Liver (tissue), 9 donors: ENCODE results near the gene TLR9. TPM values are rescaled to one million over a fixed set of nuclear protein-coding genes. Genes with fewer than 3 reads are reported as not detected.

Source experiments
- DNase-seq: peaks from one replicate; pipeline ENCODE4 v3.0.0-alpha.2; 2017; ENCODE audit warnings: low spot score
- H3K27ac ChIP-seq, 2 donors: one replicate each; pipeline ENCODE4 v1.7.0; 2013; ENCODE audit warnings: inconsistent platforms in 2 of 2, low read length in 2 of 2, control low read depth in 1 of 2, low read depth in 1 of 2, mild to moderate bottlenecking in 1 of 2
- H3K27me3 ChIP-seq, 4 donors: one replicate each; pipeline versions ENCODE4 v1.6.1 to v1.7.0; 2013; ENCODE audit warnings: low read length in 3 of 4, inconsistent platforms in 1 of 4, mild to moderate bottlenecking in 1 of 4, moderate library complexity in 1 of 4; ENCODE audit not compliant: control insufficient read depth in 4 of 4, insufficient read depth in 4 of 4
- H3K36me3 ChIP-seq, 4 donors: one replicate each; pipeline versions ENCODE4 v1.6.1 to v1.7.0; 2013; ENCODE audit warnings: low read length in 3 of 4, mild to moderate bottlenecking in 3 of 4, low read depth in 1 of 4, moderate library complexity in 1 of 4; ENCODE audit not compliant: control insufficient read depth in 4 of 4, insufficient read depth in 3 of 4
- H3K4me1 ChIP-seq, 4 donors: one replicate each; pipeline versions ENCODE4 v1.6.1 to v1.7.0; 2013; ENCODE audit warnings: low read length in 3 of 4, mild to moderate bottlenecking in 3 of 4, moderate library complexity in 1 of 4; ENCODE audit not compliant: control insufficient read depth in 4 of 4, insufficient read depth in 4 of 4
- H3K4me3 ChIP-seq, 3 donors: one replicate each; pipeline versions ENCODE4 v1.6.1 to v1.7.0; 2013; ENCODE audit warnings: low read length in 3 of 3, control low read depth in 1 of 3, low read depth in 1 of 3, mild to moderate bottlenecking in 1 of 3
- H3K9ac ChIP-seq, 2 donors: one replicate each; pipeline ENCODE4 v1.7.0; 2013; ENCODE audit warnings: low read length in 2 of 2, mild to moderate bottlenecking in 2 of 2, moderate library complexity in 2 of 2, control low read depth in 1 of 2, low read depth in 1 of 2
- H3K9me3 ChIP-seq, 4 donors: one replicate each; pipeline versions ENCODE4 v1.6.1 to v1.7.0; 2013; ENCODE audit warnings: low read length in 3 of 4; ENCODE audit not compliant: control insufficient read depth in 4 of 4
- EGR1 ChIP-seq, 2 donors: IDR thresholded peaks; 2 replicates each; pipeline ENCODE4 v1.6.1; 2016 to 2018; ENCODE audit warnings: antibody characterized with exemption in 2 of 2, low read depth in 2 of 2
- FOXA1 ChIP-seq: IDR thresholded peaks from 2 replicates; pipeline ENCODE4 v1.6.1; 2016; ENCODE audit warnings: antibody characterized with exemption
- FOXA2 ChIP-seq: IDR thresholded peaks from 2 replicates; pipeline ENCODE4 v1.6.1; 2016; ENCODE audit warnings: antibody characterized with exemption
- GABPA ChIP-seq, 2 donors: IDR thresholded peaks in 1 of 2; conservative IDR thresholded peaks in 1 of 2; 2 replicates each; pipeline ENCODE4 v1.6.1; 2016; ENCODE audit warnings: antibody characterized with exemption in 2 of 2, mild to moderate bottlenecking in 1 of 2, moderate library complexity in 1 of 2
- HNF4A ChIP-seq, 2 donors: conservative IDR thresholded peaks; 2 replicates each; pipeline ENCODE4 v1.6.1; 2016; ENCODE audit warnings: antibody characterized with exemption in 2 of 2, mild to moderate bottlenecking in 2 of 2
- HNF4G ChIP-seq: IDR thresholded peaks from 2 replicates; pipeline ENCODE4 v1.6.1; 2016; ENCODE audit warnings: antibody characterized with exemption
- JUND ChIP-seq, 2 donors: IDR thresholded peaks; 2 replicates each; pipeline ENCODE4 v1.6.1; 2016; ENCODE audit warnings: antibody characterized with exemption in 2 of 2
- NR2F2 ChIP-seq: IDR thresholded peaks from 2 replicates; pipeline ENCODE4 v1.6.1; 2016; ENCODE audit warnings: antibody characterized with exemption
- RAD21 ChIP-seq, 2 donors: IDR thresholded peaks; 2 replicates each; pipeline ENCODE4 v1.6.1; 2016; ENCODE audit warnings: antibody characterized with exemption in 2 of 2, mild to moderate bottlenecking in 2 of 2
- RXRA ChIP-seq, 2 donors: IDR thresholded peaks; 2 replicates each; pipeline ENCODE4 v1.6.1; 2017 to 2018; ENCODE audit warnings: antibody characterized with exemption in 2 of 2, mild to moderate bottlenecking in 1 of 2
- SP1 ChIP-seq: IDR thresholded peaks from 2 replicates; pipeline ENCODE4 v1.6.1; 2018; ENCODE audit warnings: antibody characterized with exemption, mild to moderate bottlenecking
- TAF1 ChIP-seq: conservative IDR thresholded peaks from 2 replicates; pipeline ENCODE4 v1.6.1; 2016; ENCODE audit warnings: antibody characterized with exemption, mild to moderate bottlenecking
- YY1 ChIP-seq: IDR thresholded peaks from 2 replicates; pipeline ENCODE4 v1.6.1; 2016; ENCODE audit warnings: antibody characterized with exemption, mild to moderate bottlenecking
- WGBS: extraction: QIAGEN DNeasy Blood & Tissue Kit; methylation state at CpG from one replicate; pipeline ENCODE4 v1.1.7; 2013; 5-methylcytosine and 5-hydroxymethylcytosine counted together
- polyA plus RNA-seq, 2 donors: library from polyadenylated mRNA; stranded (reverse) in 1 of 2; unstranded in 1 of 2; fragments of 200-250 nt in 1 of 2; fragments of >200 nt in 1 of 2; fragmentation: Nextera tagmentation in 1 of 2; extraction: Ambion mirVana in 1 of 2; gene quantifications; one replicate each; pipeline versions ENCODE4 v1.2.1 to v1.2.3, GENCODE V29; 2013 to 2015
- total RNA-seq, 2 donors: library from RNA; depleted of rRNA; stranded (reverse); fragments of >200 nt; gene quantifications; one replicate each; pipeline ENCODE4 v1.2.3, GENCODE V29; 2014
- TF ChIP-seq, protein P1 (sequence below): IDR thresholded peaks from 2 replicates; pipeline ENCODE4 v1.6.1; 2016; ENCODE audit warnings: antibody characterized with exemption
- TF ChIP-seq, protein P2 (sequence below): IDR thresholded peaks from 2 replicates; pipeline ENCODE4 v1.6.1; 2016; ENCODE audit warnings: antibody characterized with exemption
- TF ChIP-seq, protein P3 (sequence below): IDR thresholded peaks from 2 replicates; pipeline ENCODE4 v1.6.1; 2016; ENCODE audit warnings: antibody characterized with exemption
- TF ChIP-seq, protein P4 (sequence below): fragments of 150-350 bp; IDR thresholded peaks from 2 replicates; pipeline ENCODE4 v1.5.1; 2017; ENCODE audit warnings: improper control_type of control experiment, low read depth, low read length; ENCODE audit not compliant: missing input control
- TF ChIP-seq, protein P5 (sequence below): IDR thresholded peaks from 2 replicates; pipeline ENCODE4 v1.6.1; 2016; ENCODE audit warnings: antibody characterized with exemption, mild to moderate bottlenecking
- donor health status: healthy.
- donor health status: healthy.
- donor health status: healthy.
- donor health status: healthy.
- donor health status: healthy.

The TLR9 gene
- total and polyA plus RNA-seq, 4 donors = 0.02 TPM; not detected in 3

DNA sequence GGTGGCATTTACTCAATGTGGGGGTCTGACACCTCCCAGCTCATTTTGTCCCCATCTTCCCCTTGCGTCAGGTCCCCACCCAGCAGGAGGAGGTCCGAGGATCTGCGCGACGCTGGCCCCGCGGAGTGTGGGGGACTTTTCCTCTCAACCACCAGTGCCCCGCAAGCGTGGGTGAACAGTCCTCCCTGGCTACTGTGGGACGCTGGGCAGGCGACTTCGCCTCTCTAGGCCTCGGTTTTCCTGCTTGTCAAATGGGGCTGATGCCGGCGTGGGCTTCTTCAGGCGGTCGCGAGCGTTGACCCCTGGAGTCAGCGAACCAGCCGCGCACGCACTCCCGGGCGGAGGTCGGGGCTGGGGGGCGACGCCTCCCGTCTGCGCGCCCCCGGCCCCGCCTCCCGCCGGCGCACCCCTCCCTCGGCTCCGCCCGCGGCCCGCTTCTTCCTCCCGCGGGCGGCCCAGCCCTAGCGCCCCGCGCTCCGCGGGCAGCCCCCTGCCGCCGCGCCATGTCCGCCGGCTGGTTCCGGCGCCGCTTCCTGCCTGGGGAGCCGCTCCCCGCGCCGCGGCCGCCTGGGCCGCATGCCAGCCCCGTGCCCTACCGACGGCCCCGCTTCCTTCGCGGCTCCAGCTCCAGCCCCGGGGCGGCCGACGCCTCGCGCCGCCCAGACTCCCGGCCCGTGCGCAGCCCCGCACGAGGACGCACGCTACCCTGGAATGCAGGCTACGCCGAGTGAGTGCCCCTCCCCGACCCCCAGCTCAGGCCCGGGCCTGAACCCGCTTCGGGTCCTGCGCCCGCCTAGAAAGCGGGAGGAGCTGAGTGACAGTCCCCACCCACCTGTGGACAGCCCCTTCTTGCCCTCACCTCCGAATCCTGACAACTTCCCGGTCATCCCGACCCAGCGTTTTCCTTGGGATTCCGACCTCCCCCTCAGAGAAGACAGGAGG lies 20.1 kb upstream of the TLR9 start, which contains the start of gene PPM1M:
TSS of gene PPM1M (plus strand) at position 438 of the 942 bp plus-strand sequence. CDS start at position 504, 66 bp downstream.
- no peak for TF ChIP-seq FOXA1
- TF ChIP-seq HNF4G = no peak
- H3K4me1 ChIP-seq = peaks cover 3 to 23% (median 14%) of the 10 kb centered on the region in 4 donors
- no peaks in the 10 kb centered on the region for H3K9me3 ChIP-seq
- peak within 1 kb of the TSS in 1 of 2 donors; percentile 40 for H3K9ac ChIP-seq
- DNase-seq = no peak
- H3K4me3 ChIP-seq = peak within 1 kb of the TSS; percentile 7 to 67 (median 39)
- peak within 1 kb of the TSS; percentile 72 to 76 for H3K27ac ChIP-seq
- H3K27me3 ChIP-seq = no peaks in the 10 kb centered on the region
- H3K36me3 ChIP-seq = peaks cover 0 to 9% (median 3%) of the 10 kb centered on the region in 4 donors
- WGBS = 7% methylated on average over 98 of the region's 98 CpGs

DNA sequence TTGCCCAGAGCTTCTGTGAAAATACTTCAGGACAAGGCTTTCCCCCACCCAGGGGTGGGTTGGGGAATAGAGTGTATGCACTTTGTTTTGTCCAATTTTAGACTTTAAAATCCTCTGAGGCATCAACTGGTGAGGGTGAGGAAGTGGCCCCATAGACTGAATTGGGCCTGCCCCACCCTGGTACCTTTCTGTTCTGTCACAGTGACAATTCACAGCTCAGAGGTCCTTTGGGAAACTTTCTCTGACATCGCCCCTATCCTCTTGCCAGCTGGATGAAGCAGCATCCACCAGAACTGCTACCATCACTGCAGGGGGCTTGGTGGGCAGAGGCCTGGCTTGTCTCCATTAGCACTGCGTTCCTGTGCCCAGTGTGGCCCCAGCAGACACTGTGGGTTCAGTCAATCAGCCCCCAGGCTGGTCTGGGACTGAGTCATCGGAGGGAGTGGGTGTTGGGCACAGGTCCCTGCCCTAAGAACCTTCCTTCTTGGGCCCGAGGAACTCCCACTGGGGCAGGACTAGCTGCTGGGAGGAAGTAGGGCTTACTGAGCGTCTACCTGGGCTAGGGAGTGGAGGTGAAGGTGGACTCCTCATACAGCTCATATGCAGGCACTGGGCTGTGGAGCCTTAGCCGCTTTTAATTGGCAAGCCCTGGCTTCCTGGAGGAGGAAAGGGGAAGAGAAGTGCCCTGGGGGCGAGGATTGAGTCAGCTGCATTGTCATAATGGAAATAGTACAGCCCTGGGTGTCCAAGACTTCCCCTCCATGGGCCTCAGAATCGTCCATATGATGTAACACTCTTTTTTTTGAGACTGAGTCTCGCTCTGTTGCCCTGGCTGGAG lies 18.6 kb upstream of the TLR9 start:
- H3K27me3 ChIP-seq = no peaks in the 10 kb centered on the region
- H3K36me3 ChIP-seq = peaks cover 0 to 3% (median 0%) of the 10 kb centered on the region in 4 donors
- WGBS = 79% methylated on average over 9 of the region's 9 CpGs
- H3K27ac ChIP-seq = peak overlapping the region; percentile 56 to 58
- DNase-seq = no peak
- no peak overlapping the region for H3K4me3 ChIP-seq
- TF ChIP-seq, protein P1, sequence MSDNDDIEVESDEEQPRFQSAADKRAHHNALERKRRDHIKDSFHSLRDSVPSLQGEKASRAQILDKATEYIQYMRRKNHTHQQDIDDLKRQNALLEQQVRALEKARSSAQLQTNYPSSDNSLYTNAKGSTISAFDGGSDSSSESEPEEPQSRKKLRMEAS = no peak
- no peak for TF ChIP-seq RAD21 (IDR thresholded peaks at IDR 0.05)
- no peak for TF ChIP-seq GABPA (IDR thresholded peaks at IDR 0.05 in 1 of 2, conservative IDR thresholded peaks at IDR 0.05 in 1 of 2)
- no peak for TF ChIP-seq HNF4A (conservative IDR thresholded peaks at IDR 0.05)
- TF ChIP-seq YY1 = no peak
- TF ChIP-seq, protein P2, sequence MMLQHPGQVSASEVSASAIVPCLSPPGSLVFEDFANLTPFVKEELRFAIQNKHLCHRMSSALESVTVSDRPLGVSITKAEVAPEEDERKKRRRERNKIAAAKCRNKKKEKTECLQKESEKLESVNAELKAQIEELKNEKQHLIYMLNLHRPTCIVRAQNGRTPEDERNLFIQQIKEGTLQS = no peak
- no peak for TF ChIP-seq SP1
- TF ChIP-seq, protein P3, sequence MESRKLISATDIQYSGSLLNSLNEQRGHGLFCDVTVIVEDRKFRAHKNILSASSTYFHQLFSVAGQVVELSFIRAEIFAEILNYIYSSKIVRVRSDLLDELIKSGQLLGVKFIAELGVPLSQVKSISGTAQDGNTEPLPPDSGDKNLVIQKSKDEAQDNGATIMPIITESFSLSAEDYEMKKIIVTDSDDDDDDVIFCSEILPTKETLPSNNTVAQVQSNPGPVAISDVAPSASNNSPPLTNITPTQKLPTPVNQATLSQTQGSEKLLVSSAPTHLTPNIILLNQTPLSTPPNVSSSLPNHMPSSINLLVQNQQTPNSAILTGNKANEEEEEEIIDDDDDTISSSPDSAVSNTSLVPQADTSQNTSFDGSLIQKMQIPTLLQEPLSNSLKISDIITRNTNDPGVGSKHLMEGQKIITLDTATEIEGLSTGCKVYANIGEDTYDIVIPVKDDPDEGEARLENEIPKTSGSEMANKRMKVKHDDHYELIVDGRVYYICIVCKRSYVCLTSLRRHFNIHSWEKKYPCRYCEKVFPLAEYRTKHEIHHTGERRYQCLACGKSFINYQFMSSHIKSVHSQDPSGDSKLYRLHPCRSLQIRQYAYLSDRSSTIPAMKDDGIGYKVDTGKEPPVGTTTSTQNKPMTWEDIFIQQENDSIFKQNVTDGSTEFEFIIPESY = no peak
- no peak for TF ChIP-seq HNF4G
- TF ChIP-seq TAF1 = no peak
- no peak for TF ChIP-seq JUND (IDR thresholded peaks at IDR 0.05)
- TF ChIP-seq, protein P4, sequence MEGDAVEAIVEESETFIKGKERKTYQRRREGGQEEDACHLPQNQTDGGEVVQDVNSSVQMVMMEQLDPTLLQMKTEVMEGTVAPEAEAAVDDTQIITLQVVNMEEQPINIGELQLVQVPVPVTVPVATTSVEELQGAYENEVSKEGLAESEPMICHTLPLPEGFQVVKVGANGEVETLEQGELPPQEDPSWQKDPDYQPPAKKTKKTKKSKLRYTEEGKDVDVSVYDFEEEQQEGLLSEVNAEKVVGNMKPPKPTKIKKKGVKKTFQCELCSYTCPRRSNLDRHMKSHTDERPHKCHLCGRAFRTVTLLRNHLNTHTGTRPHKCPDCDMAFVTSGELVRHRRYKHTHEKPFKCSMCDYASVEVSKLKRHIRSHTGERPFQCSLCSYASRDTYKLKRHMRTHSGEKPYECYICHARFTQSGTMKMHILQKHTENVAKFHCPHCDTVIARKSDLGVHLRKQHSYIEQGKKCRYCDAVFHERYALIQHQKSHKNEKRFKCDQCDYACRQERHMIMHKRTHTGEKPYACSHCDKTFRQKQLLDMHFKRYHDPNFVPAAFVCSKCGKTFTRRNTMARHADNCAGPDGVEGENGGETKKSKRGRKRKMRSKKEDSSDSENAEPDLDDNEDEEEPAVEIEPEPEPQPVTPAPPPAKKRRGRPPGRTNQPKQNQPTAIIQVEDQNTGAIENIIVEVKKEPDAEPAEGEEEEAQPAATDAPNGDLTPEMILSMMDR = no peak
- no peak for TF ChIP-seq RXRA (IDR thresholded peaks at IDR 0.05)
- no peak for TF ChIP-seq FOXA1
- no peak for TF ChIP-seq EGR1 (IDR thresholded peaks at IDR 0.05; ENCODE audit: low read depth in 2 of 2)
- no peak for TF ChIP-seq FOXA2
- TF ChIP-seq, protein P5, sequence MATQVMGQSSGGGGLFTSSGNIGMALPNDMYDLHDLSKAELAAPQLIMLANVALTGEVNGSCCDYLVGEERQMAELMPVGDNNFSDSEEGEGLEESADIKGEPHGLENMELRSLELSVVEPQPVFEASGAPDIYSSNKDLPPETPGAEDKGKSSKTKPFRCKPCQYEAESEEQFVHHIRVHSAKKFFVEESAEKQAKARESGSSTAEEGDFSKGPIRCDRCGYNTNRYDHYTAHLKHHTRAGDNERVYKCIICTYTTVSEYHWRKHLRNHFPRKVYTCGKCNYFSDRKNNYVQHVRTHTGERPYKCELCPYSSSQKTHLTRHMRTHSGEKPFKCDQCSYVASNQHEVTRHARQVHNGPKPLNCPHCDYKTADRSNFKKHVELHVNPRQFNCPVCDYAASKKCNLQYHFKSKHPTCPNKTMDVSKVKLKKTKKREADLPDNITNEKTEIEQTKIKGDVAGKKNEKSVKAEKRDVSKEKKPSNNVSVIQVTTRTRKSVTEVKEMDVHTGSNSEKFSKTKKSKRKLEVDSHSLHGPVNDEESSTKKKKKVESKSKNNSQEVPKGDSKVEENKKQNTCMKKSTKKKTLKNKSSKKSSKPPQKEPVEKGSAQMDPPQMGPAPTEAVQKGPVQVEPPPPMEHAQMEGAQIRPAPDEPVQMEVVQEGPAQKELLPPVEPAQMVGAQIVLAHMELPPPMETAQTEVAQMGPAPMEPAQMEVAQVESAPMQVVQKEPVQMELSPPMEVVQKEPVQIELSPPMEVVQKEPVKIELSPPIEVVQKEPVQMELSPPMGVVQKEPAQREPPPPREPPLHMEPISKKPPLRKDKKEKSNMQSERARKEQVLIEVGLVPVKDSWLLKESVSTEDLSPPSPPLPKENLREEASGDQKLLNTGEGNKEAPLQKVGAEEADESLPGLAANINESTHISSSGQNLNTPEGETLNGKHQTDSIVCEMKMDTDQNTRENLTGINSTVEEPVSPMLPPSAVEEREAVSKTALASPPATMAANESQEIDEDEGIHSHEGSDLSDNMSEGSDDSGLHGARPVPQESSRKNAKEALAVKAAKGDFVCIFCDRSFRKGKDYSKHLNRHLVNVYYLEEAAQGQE = no peak
- no peak for TF ChIP-seq NR2F2
- H3K4me1 ChIP-seq = peaks cover 3 to 38% (median 19%) of the 10 kb centered on the region in 4 donors
- H3K9ac ChIP-seq = no peak overlapping the region
- H3K9me3 ChIP-seq = no peaks in the 10 kb centered on the region
